Stimulated activated CD8-positive, alpha-beta memory T cell treated with anti-CD3 and anti-CD28 coated beads, Interleukin-4, amount 100 ng/mL, for 48 hours (primary cell): Measurements from ENCODE around the gene PTP4A2.
A peak's percentile ranks its signal among the peaks of the same experiment; 100 is the strongest.

Experiments used
- DNase-seq: peaks from one replicate; pipeline ENCODE4 v3.0.0-alpha.2; 2020

PTP4A2 gene

GRCh38 chr1:31938184-31938975, at the start of gene PTP4A2:
PTP4A2 (minus strand) TSS chr1:31938368; CDS start chr1:31919065, 19,303 bp downstream.
- peak; percentile 91 for DNase-seq

DNA sequence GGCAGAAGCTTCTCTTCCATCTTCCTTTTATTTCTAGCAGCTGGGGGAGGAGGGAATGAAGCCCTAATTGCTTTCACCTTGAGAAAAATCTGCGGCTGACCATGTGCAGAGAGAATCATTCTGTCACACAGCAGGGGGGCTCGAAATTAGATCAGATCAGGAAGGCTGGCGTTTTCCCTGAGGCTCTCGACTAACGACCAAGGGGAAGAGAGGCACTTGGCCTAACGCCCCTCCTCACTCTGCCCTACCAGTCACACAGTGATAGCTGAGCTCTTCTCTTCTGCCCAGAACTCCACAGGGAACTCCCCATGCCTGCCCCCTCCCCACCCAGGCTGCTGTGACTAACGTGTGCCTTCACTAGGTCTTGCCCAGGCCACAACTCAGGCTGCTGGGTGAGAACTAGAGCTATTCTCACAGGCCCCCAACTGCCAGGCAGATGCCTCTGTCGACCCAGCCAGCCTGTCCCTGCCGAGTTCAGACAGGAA, 49.0 kb upstream of the PTP4A2 start:
- DNase-seq, result no peak

GRCh38 chr1:31985430-31985829, 47.3 kb upstream of the PTP4A2 start:
- no peak for DNase-seq

- DNase-seq, result peak; percentile 53
These were observed 46.5 kb upstream of the PTP4A2 start for GRCh38 chr1:31984419-31985347.

GRCh38 chr1:31981972-31982371, 43.8 kb upstream of the PTP4A2 start:
- no peak for DNase-seq

DNA sequence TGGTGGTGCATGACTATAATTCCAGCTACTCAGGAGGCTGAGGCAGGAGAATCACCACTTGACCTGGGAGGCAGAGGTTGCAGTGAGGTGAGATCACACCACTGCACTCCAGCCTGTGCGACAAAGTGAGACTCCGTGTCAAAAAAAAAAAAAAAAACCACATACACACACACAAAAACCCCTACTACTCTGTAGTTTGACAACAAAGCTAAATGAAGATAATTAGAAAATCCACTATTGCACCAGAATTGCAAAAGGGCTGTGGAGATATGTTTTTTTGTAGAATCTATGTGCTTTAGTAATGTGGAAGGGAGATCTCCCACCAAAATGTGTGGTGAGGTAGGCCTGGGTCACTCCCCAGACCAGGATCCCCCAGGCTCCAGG, 43.3 kb upstream of the PTP4A2 start:
- no peak for DNase-seq

DNA sequence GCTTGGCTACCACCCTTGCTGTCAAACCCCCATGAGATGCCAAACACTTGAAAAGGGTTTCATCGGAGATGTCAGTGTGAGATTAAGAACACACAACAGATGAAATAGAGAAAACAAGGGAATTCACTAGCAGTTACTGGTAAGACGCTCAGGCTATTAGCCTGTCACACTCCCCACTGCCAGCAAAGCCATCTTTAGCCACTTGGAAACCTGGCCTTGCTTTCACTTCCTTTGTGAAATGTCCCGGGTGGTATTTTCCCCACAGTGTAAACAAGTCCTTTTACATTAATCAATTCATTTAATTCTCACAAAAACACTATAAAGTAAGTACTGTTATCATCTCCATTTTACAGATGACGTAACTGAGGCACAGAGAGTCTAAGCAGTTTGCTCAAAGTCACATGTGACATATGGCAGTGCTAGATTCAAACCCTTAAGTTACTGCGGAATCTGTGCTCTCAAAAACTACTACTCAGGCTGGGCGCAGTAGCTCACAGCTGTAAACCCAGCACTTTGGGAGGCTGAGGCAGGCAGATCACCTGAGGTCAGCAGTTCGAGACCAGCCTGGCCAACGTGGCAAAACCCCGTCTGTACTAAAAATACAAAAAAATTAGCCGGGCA, 42.8 kb upstream of the PTP4A2 start:
- no peak for DNase-seq

- DNase-seq, result no peak
These were observed 40.8 kb upstream of the PTP4A2 start for GRCh38 chr1:31978843-31979400.

- no peak for DNase-seq
These were observed 39.4 kb upstream of the PTP4A2 start for GRCh38 chr1:31977385-31978131.

GRCh38 chr1:31976401-31976800, 38.2 kb upstream of the PTP4A2 start:
- DNase-seq, result no peak

- no peak for DNase-seq
These were observed 32.7 kb upstream of the PTP4A2 start for GRCh38 chr1:31970873-31971272.

DNA sequence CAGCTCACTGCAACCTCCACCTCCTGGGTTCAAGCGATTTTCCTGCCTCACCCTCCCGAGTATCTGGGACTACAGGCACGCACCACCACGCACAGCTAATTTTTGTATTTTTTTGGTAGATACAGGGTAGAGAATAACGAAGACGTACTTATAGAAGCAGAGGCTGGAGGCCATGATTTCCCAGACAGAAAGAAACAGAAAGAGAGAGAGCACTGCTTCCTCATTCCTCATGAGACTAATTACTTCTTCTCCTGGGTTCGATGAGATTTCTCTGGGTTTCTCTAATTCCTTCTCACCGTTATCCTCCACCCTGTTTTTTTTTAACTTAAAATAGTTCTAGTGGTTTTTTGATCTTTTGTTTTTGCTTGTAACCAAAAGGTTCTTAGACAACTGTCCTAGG, 23.4 kb upstream of the PTP4A2 start:
- DNase-seq, result no peak

GRCh38 chr1:31959521-31960340, 21.6 kb upstream of the PTP4A2 start:
- DNase-seq, result no peak

DNA sequence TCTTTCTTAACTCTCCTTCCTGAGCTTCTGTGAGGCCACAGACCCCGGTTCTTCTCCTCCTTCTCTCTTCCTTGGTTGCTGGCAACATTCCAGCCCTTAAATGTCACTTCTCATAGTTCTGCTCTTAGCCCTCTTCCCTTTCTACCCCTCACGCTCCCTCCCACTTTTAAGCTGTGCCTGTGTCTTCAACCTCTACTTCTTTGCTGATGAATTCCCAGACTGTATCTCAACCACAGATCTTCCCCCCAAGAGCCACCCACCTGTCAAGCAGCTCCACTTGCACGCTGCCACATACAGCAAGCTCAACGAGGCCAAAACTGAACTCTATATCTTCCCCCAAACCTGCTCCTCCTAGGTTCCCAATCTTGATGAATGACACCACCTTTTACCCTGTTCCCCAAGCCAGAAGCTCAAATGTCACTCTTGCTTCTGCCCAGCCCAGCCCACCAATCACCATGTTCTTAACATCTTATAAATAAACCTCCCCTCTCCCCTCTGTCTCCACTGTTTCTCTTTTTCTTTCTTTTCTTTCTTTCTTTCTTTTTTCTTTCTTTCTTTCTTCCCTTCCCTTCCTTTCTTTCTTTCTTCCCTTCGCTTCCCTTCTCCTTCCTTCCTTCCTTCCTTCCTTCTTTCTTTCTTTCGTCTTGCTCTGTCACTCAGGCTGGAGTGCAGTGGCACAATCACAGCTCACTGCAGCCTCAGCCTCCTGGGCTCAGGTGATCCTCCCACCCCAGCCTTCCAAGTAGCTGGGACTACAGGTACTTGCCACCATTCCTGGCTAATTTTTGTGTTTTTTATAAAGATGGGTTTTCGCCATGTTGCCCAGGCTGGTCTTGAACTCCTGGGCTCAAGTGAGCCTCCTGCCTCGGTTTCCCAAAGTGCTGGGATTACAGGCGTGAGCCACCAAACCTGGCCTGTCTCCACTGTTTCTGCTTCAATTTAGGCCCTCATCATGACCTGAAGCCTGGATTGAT, 19.8 kb upstream of the PTP4A2 start:
- DNase-seq, result peak; percentile 75

DNA sequence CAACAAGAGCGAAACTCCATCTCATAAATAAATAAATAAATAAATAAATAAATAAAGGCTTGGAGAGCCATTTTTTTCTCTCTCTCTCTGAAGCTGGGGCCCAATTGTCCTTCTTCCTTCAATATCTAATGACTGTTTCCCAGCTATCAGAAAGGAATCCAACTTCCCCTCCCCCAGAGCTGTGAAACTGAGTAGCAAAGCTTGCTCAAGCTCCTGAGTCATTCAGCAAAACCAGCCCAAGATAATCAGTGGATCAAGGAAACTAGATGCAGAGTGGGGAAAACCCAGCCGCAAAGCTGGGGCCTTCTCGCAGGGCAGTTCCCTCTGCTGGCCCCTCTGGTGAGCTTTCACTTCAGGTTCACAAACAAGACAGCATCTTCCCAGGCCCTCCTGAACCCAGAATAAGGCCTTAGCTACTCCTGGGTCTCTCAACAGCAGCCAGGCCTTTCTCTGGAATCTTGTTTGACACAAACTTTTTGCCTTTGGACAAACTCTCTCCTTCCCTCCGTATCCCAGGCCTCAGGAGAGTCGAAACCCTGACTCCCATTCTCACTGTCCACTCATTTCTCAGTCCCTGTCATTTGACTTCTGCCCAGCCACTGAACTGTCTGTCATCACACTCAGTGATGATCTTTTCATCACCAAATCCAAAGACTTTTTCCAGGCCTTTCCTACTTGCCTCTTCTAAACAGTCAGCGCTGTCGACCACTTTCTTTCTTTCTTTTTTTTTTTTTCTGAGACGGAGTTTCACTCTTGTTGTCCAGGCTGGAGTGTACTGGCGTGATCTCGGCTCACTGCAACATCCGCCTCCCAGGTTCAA, 18.0 kb upstream of the PTP4A2 start:
- DNase-seq, result peak; percentile 86

DNA sequence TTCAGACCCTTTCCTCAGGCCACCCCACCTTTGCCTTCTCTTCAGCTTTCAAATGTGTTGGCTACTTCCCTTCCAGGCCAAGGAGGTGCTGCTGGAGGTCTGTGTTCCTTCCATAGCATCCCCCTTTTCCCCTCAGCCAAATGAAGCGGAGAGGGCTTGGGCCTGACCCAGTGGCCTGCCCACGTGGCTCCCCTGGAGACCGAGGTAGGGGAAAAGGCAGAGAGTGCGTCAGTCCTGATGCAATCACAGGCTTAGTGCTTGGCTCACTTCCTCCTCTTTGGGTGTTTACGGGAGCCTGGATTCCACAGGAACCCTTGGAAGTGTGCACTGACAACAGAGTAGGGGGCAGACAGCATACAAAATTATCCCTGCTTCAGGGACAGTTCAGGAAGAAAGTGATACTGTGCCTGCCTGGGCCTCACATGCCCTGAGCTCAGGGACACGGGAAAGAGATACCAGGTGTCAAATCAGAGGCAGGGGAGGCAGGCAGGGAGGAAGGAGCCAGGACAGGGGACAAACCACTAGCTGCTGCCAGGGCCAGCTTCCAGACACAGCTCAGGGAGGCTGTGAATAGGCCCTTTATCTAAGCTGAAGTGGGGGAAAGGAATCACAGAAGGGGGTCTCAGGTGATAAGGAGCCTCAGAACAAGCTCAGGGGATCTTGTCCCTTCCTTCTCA, 16.6 kb upstream of the PTP4A2 start:
- no peak for DNase-seq

DNA sequence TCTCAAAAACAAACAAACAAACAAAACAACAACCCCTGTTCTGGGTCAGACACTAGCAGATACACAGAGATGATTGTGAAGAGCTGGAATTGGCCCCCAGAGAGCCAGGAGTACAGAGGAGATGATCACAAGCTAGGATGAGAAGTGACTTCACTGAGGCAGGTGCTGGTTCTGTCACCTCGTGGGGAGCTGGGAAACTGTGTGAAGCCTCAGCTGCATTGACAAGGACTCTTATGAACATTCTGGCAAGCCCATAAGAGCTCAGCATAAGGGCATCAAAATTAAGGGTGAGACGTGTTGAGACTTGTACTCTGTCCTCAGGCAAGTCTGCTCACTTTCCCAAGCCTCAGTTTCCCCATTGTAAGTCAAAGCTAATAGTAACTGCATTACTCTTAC, 14.7 kb upstream of the PTP4A2 start:
- DNase-seq, result no peak

DNA sequence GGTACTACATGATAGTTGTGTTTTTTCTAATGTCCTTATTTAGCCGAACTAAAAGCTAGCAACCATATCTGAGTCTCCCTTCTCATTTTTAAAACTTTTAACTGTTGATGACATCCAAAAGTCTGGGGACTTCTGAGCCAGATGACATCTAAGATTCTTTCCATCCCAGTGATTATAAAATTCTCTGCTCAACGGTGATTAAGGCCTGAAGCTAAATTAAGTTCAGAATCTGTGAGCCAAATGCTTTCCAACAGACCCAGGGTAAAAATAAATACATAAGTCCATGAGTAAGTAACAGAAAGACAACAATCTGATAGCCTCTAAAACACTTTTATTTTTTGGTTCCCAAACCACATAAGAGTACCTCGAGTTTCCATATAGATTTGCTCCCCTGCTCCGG, 13.1 kb upstream of the PTP4A2 start:
- no peak for DNase-seq

GRCh38 chr1:31949862-31950261, 11.7 kb upstream of the PTP4A2 start:
- no peak for DNase-seq
